ENCODE measurements around the gene MAN1C1.
"Not testable (repeated sequence)": the region's sequence is repeated elsewhere in the genome, so short reads cannot be mapped to it uniquely, and the experiment has no call there.

The MAN1C1 gene

GRCh38 chr1:25657883-25658760 lies 41.5 kb downstream of the MAN1C1 start:
- no peak for DNase-seq (ENCODE audit: low read depth in 2 of 2)

DNA sequence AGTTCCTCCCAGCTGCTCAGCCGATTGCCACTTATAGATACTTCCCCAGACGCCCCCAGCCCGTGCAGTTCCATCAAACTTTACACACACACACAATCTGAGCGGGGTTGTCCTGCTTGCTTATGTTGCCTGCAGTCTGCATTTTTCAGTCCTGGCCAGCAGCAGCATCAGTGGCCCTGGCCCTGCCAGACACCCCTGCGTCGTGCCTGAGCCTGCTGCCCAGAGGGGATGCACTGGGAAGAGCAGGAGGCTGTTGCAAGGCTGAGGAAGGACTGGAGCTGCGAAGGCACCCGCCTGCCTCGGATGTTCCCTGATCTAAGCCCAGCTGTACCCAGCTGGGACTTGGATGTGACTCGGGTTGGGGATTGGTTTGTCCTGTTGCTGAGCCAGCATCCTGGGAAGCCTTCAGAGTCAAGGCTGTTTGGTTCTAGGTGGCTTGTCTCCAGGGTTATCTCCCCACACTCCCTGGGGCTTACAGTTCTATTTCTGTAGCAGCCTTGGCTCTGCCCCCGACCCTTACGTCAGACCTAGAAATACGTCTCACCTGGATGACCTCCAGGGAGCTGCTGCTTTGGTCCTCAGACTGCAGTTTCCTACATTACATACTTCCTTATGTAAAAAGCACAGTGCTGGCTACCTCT lies 42.3 kb downstream of the MAN1C1 start:
- no peak for DNase-seq (ENCODE audit: low read depth in 2 of 2)

- DNase-seq (ENCODE audit: low read depth in 2 of 2), result no peak
These were observed 44.6 kb downstream of the MAN1C1 start for GRCh38 chr1:25661043-25661815.

- no peak for DNase-seq (ENCODE audit: low read depth in 2 of 2)
These were observed 45.5 kb downstream of the MAN1C1 start for GRCh38 chr1:25662061-25662460.

- not testable (repeated sequence) for DNase-seq (ENCODE audit: low read depth in 2 of 2)
These were observed 46.4 kb downstream of the MAN1C1 start for GRCh38 chr1:25662959-25663358.

DNA sequence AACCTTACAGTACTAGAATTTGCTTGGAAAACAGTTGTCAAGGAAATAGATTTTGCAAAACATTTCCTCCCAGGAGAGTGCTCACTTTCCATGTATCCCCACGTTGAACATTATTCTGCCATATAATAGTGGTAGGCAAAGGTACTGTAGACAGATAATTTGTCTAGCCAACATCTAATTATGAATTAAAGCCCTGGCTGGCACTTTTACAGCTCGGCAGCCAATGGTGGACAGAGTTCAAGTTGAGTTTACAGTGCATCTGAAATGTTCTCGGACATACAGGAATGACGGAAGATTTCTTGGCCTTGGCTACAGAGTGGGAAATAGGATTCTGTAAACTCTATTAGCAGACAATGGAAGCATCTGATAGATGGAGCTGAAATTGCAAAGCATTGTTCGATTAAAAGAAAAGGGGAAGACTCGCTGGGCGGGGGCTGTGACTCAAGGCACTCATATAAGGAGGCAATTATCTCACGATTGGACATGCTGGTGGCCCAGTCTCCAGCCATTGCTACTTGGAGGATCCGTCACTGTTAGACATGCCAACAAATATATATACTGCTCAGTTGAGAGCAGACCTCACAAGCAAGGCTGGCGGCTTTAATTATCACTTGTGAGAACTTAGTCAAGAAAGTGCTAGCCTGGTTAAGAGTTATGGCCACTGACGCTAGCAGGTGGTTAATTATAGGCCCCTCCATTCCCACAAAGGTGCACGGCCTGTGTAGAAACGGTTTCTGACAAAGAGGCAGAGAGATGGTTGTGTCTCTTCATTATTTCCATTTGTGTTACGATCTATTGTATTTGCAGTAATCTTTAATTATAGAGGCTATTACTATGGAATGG lies 48.0 kb downstream of the MAN1C1 start:
- no peak for DNase-seq (ENCODE audit: low read depth in 2 of 2)

- DNase-seq (ENCODE audit: low read depth in 2 of 2), result no peak
These were observed 49.9 kb downstream of the MAN1C1 start for GRCh38 chr1:25666460-25666859.

DNA sequence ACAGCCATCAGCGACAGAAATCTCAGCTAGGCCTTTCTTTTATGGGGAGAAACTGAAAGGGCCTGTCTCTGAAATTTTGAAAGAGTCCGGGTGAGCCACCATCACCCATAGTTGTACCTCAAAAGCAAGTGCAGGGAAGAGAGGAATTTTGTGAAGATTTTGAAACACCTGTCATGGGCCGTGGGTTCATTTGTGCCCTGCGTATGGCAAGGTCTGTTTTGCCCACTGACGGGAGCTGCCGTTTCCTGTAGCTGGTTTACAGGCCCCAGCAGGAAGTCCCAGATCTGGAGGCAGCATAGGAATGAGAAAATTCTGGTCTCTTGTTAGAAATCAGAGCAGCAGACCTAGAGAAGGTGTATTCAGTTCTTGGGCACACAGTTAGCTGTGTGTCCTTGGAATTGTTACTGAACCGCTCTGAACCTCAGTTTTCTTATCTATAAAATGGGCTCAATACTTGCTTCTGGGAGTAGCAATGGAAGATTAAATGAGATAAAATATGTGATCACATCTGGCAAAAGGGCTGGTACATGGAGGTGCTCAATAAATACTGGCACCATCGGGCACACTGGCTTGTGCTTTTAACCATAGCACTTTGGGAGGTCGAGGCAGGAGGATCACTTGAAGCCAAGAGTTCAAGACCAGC lies 52.5 kb downstream of the MAN1C1 start:
- no peak for DNase-seq (ENCODE audit: low read depth in 2 of 2)

DNA sequence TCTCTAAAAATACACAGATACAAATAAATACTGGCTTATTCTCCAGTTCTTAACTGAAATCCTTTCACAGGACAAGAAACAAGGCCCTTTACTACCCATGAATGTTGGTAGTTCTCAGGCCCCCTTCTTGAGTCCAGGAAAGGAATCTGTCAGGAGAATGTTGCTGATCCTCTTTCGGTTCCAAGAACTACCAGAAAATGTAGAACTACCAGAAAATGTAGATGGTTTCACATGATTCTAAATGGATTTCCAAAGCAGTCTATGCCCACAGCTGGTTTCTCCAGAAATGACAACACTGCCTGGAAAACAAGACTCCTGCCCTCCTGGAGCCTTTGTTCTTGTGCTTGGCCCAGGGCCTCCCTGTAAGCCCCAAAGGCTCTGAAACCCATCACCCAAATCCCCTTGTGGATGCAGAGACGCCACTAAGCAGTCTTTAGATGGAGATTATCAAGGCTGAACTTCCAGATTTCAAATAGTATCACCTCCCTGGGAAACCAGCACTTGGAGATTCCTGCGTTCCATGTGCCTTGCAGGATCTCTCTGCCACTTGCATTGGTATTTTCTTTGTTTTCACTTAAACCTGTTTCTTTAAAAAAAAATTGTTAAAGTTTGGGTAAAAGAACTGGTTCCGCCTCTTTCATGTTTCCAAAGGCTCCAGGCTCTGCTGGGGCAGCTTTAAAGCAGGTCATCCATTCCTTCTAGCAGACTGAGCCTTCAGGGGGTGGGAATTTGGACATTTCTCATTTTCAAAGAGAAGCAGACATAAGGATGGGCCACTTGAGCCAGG lies 53.4 kb downstream of the MAN1C1 start:
- no peak for DNase-seq (ENCODE audit: low read depth in 2 of 2)

DNA sequence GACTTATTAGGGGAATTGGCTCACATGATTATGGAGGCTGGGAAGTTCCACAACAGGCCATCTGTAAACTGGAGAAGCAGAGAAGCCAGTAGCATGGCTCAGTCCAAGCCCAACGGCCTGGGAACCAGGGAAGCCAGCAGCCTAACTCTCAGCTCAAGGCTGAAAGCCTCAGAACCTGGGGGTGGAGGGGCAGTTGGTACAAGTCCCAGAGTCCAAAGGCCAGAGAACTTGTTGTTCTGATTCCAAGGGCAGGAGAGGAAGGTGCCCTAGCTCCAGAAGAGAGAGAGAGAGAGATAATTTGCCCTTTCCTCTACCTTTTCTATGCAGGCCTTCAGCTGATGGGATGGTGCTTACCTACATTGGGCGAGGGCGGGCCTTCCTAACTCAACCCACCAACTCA lies 55.3 kb downstream of the MAN1C1 start:
- no peak for DNase-seq (ENCODE audit: low read depth in 2 of 2)

DNA sequence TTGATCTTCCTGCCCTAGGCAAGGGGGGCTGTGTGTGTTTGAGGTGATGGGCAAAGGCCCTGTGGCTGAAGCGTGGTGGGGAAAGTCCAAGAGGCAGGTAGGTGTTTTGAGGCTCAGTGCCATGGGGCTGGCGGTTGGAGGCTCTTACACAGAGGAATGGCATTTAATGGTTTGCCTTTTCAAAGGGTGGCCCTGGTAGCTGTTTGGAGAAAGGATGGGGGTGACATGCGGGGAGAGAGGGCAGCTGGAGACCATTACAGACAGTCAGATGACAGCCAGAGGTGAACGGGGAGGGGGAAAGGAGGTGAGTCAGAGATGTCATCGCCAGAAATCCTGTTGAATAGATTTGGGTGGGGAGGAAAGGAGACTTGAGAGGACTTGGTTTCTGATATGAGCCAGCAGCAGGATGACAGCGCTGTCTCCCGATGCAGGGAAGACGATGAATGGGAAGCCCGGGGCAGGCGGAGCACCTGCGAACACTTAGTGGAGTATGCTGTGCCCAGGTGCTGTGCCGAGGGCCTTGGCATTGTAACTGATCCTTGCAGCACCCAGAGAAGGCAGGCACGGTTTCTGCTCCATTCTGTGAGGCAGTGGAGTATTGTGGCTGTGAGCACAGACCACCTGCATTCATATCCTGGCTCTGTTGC lies 56.3 kb downstream of the MAN1C1 start:
- DNase-seq (ENCODE audit: low read depth in 2 of 2), result no peak

DNA sequence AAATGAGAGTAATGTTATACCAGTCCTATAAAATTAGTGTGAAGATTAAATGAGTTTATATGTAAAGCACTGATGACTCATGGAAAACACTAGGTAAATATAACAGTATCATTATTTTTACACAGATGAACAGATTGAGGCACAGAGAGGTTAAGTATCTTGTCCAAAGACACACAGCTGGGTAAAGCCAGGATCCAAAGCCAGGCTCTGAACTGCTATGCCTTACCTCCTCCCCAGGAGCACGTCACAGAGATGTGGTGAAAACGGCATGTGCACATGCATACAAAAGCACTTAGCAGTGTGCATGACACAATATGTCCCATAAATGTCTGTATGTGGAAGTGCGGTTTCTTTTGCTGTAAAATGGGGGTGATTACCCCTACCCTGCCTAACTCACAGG lies 56.9 kb downstream of the MAN1C1 start:
- no peak for DNase-seq (ENCODE audit: low read depth in 2 of 2)

- no peak for DNase-seq (ENCODE audit: low read depth in 2 of 2)
These were observed 57.6 kb downstream of the MAN1C1 start for GRCh38 chr1:25673962-25674806.

DNA sequence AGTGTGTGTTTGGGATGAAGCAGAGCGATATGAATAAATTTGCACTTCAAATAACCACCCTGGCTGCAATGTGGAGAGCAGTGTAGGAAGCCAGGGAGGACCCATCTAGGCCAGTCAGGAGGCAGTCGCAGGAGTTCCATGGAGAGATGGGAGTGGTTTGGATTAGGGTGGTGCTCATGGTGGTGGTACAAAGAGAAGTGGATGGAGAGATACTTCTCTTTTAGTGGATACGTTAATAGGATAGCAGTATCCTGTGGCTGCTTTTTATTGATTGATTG lies 58.2 kb downstream of the MAN1C1 start:
- DNase-seq (ENCODE audit: low read depth in 2 of 2), result no peak

DNA sequence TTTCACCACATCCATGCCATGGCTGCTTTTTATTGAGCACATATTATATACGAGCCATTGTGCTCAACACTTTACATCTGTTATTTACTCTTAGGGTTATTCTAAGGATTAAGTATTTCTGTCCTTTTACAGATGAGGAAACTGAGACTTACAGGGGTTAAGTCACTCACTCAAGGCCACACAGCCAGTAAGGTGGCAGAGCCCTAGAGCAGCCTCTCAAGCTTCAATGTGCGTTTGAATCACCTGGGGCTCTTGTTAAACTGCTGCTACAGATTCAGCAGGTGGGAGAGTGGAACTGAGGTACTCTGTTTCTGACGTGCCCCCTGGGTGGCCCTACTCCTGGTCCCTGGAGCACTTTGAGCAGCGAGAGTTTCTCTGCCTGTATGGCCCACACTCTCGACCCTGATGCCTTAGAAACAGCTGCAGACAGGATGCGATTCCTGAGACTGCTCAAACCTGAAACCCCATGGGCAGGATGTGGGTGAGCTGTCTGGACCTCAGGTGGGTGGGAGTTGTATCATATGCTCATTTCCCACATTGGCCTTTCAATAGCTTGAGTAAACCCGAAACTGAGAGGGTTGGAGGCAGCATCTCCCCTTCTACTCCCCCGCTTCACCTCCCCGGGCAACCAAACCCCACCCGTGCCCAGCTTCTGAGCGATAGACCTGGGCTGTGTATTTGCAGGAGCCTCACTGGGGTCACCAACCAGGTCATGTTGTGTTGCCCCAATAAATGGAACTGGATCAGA lies 59.3 kb downstream of the MAN1C1 start:
- no peak for DNase-seq (ENCODE audit: low read depth in 2 of 2)

DNA sequence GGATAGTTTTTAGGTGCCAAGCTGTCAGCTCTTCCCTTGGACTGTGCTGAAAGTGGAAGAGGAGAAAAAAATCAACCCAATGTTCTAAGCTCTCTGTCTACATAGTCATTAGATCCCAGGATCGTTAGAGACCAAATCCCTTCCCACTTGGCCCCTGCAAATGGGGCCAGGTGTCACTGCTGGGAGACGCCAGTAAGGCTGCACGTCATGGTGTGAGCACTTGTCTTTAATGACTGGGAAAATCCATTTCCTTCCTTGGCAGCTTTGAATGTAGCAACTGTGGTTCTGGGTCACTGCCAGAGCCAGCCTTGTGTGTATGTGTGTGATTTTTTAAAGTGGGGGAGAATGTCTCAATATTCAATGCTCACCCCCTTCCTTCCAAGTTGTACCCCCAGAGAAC lies 59.9 kb downstream of the MAN1C1 start:
- no peak for DNase-seq (ENCODE audit: low read depth in 2 of 2)

DNA sequence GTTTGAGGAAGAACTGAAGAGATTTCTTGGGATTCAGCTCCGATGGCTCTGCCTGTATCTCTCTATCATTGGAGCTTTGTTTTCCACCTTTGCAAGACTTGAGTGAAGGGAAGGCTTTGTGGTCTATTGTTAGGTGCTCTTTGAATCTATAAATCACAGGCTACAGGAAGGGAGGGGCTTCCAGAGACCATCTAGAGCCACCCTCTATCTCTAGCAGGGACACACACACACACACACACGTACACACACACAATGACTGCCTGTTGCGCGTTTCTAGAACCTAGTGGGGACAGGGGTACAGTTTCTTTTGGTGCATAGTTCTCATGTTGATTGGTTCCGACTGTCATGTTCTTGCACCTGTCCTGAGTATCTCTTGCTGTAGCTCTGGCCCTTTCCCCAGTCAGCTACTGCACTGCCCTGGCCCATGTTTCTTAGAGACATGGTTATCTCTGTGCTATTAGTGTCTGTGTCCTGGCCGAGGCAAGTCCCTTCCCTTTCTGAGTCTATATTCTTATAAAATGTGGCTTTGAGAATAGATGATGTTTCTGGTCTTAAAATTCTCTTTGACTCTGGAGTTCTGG lies 60.7 kb downstream of the MAN1C1 start:
- no peak for DNase-seq (ENCODE audit: low read depth in 2 of 2)

GRCh38 chr1:25679171-25679570 lies 62.6 kb downstream of the MAN1C1 start:
- DNase-seq (ENCODE audit: low read depth in 2 of 2), result no peak

All from fibroblast of skin of left quadriceps (primary cell).